Erythroblast (primary cell): ENCODE data around the gene GNMT.

ENCODE experiments used
- GATA1 ChIP-seq: IDR thresholded peaks from 2 replicates; pipeline ENCODE4 v1.6.1; 2011; ENCODE audit warnings: low read depth, mild to moderate bottlenecking, control low read depth, low read length, moderate library complexity
- POLR2A ChIP-seq: IDR thresholded peaks from 2 replicates; pipeline ENCODE4 v1.6.1; 2011; ENCODE audit warnings: mild to moderate bottlenecking, low read length

GRCh38 chr6:42962502-42963178 lies 2.1 kb downstream of the GNMT start:
- TF ChIP-seq POLR2A (no peak), GATA1 (no peak)
